ENCODE measurements around the gene UBR3. TPM values are rescaled to one million over a fixed set of nuclear protein-coding genes. Genes with fewer than 3 reads are reported as not detected.

The UBR3 gene
- total RNA-seq, result 29.2 and 33.7 TPM in 2 replicates

DNA sequence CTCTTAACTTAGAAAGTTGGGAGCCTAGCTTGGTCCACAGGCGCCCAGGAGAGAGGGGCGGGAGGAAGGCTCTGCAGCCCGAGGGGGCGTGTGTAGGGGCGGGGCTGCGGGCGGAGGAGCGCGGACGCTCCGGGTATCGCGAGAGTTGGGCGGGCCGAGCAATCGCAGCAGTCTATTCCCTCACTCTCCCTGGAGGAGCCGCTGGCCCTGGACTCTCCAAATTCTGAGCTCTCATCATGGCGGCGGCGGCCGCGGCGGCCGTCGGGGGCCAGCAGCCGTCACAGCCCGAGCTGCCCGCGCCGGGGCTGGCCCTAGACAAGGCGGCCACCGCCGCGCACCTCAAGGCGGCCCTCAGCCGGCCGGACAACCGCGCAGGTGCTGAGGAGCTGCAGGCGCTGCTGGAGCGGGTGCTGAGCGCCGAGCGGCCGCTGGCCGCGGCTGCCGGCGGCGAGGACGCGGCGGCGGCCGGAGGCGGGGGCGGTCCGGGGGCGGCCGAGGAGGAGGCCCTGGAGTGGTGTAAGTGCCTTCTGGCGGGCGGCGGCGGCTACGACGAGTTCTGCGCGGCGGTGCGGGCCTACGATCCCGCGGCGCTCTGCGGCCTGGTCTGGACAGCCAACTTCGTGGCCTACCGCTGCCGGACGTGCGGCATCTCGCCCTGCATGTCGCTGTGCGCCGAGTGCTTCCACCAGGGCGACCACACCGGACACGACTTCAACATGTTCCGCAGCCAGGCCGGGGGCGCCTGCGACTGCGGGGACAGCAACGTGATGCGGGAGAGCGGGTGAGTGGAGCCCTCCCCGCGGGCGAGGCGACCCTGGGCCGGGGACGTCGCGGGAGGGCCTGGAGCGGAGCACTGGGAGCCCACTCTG lies at the start of gene UBR3:
UBR3 (plus strand) TSS at position 183 of the 869 bp plus-strand sequence; CDS start at position 237, 54 bp downstream.

DNA sequence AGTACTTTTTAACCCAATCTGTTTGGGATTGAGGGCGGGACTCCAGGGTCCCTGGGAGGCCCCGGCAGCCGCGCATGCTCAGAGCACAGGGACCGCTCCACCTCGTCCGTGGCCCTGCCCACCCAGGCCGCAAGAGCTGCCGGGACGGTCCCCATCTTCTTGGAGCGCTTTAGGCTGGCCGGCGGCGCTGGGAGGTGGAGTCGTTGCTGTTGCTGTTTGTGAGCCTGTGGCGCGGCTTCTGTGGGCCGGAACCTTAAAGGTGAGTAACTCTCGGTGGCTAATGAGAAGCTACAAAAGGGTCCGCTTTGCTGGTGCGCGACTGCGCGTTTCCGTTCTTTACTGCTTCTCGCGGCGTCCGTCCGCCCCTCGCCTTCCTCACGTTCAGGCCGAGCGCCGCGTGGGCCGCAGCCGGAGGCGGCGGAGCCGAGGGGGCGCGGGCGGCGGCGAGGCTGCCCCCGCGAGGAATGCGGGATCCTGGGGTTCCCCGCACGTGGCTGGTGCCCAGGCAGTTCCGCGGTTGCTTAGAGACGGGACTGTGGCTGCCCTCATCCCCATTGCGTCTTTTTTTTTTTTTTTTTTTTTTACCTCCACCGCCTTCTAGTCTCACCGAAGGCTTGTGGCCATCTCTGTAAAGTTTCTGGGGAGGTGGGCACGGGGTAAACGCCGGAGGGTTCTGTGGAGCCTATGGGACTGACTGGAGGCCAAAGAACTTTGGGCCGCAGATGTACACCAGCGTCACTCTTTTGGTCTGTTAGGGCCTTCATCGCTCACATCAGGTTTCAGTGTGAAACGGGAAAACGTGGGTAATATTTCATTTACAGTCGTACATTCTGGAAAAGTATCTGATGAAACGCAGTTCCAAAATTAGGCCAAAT lies 28.3 kb upstream of the UBR3 start, which contains the start of gene SSB:
SSB (plus strand) TSS at position 154 of the 875 bp plus-strand sequence. CDS start 2,090 bp downstream, outside the sequence.

DNA sequence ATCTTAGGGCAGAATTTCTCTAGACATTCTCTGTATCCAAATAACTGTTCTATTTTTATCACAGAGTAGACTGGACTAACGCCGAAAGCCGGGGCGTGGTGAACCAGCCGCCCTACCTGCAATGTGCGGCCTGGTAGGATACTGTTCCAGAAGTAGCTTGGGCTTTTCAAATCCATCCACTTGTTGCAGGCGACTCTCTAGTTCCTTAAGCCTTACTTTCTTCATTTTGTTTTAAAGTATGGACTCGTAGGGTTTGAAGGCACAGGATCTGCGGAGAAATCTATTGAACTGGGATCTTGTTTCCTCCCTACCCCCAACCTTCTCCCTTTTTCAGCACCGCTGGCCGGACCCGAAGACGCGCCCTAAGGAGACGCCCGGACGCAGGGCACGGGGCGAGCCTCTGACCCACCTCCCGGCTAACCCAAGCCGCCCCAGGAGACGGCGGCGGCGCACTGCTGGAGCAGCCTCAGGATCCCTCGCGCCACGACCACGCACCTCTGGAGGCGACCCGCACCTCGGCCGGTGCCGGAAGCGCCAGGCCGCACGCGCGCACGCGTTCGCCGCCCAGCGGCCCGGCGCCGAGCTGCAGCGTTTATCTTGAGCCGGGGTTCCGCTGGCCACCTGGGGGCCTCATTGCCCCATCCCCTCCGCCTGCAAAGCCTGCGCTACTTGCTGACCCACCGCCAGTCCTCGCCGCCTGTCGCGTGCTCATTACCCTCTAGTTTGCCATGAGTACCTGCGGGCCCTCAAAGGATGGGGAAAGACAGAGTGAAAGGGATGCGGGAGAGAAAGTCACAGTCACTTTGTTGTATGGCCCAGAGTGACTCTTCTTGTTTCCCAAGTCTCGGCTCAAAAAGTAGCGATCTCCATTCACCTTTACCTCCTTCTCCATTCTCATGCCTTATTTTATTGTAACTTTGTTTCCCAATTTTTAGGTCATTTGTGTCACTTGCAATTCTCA lies 2.6 kb upstream of the UBR3 start, which contains the start of gene METTL5:
METTL5 (minus strand) TSS at position 533 of the 961 bp plus-strand sequence; CDS start at position 225, 308 bp downstream.

Other genes starting within 250 kb of the UBR3 start
- 20.5 and 32.8 TPM in 2 replicates for gene PPIG, start 243.1 kb upstream of the UBR3 start, total RNA-seq
- gene CFAP210, start 133.0 kb upstream of the UBR3 start, total RNA-seq, result not detected in 2 replicates
- 2.3 and 2.9 TPM in 2 replicates for gene PHOSPHO2, start 133.0 kb upstream of the UBR3 start, total RNA-seq
- 15.0 and 16.9 TPM in 2 replicates for gene KLHL23, start 93.6 kb upstream of the UBR3 start, total RNA-seq
- gene SSB, start 28.6 kb upstream of the UBR3 start, total RNA-seq, result 136 and 248 TPM in 2 replicates
- gene METTL5, start 2.5 kb upstream of the UBR3 start, total RNA-seq, result 55.6 and 61.4 TPM in 2 replicates